Omental fat pad (tissue), 4 donors: ENCODE data around the gene NME3. TPM values are rescaled to one million over a fixed set of nuclear protein-coding genes. Genes with fewer than 3 reads are reported as not detected.

ENCODE experiments used
- ATAC-seq: fragments of 150-250 bp; one replicate; pipeline ENCODE4 v1.9.1; 2016; ENCODE audit warnings: mild to moderate bottlenecking, moderate library complexity; ENCODE audit not compliant: low FRiP score
- DNase-seq: peaks from one replicate; pipeline ENCODE4 v3.0.0-alpha.2; 2019; ENCODE audit warnings: low spot score
- small RNA-seq: library from RNA; depleted of rRNA; stranded (forward); fragments of <200 nt; gene quantifications from one replicate; pipeline ENCODE3, GENCODE V24; 2016
- total RNA-seq, 4 donors: library from RNA; depleted of rRNA; stranded (reverse); fragments of >200 nt; gene quantifications; one replicate each; pipeline ENCODE4 v1.1.0, GENCODE V29; 2016
- TF ChIP-seq, protein P1 (sequence below), 3 donors: fragments of 450-650 bp; IDR thresholded peaks; one replicate each; pipeline ENCODE4 v1.5.1; 2016 to 2017; ENCODE audit warnings: antibody characterized with exemption in 3 of 3, mild to moderate bottlenecking in 3 of 3, moderate library complexity in 2 of 3

Gene NME3
- total RNA-seq, 4 donors from 2014 or later: 51.4 to 83.2 (median 69.6) TPM

DNA sequence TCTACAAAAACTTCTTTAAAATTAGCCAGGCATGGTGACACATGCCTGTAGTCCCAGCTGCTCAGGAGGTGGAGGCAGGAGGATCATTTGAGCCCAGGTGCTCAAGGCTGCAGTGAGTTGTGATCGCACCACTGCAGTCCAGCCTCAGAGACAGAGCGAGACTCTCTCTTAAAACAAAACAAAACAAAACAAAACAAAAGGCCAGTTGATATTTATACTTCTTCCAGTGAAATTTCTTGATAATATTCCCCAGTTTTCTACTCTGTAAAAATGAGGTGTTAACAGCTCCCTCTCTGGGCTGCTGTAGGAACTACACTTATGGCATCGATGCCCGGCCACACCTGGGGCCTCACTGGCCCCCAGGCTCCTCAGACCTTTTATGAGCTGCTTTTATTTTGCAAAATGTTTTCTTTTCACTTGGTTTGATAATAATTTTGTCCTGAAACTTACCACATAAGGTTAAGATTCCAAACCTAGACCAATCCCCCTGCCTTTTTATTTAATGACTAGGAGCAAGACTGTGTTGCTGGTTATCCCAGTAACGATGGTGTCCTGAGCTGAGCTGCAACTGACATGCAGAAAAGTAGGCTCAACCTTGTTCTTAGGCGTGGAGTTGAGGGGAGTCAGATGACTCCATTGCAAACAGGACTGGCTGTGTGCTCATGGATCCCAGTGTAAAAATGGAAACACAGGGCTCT lies 47.7 kb downstream of the NME3 start:
- DNase-seq (peak; percentile 32), ATAC-seq (no peak)
- TF ChIP-seq, protein P1, sequence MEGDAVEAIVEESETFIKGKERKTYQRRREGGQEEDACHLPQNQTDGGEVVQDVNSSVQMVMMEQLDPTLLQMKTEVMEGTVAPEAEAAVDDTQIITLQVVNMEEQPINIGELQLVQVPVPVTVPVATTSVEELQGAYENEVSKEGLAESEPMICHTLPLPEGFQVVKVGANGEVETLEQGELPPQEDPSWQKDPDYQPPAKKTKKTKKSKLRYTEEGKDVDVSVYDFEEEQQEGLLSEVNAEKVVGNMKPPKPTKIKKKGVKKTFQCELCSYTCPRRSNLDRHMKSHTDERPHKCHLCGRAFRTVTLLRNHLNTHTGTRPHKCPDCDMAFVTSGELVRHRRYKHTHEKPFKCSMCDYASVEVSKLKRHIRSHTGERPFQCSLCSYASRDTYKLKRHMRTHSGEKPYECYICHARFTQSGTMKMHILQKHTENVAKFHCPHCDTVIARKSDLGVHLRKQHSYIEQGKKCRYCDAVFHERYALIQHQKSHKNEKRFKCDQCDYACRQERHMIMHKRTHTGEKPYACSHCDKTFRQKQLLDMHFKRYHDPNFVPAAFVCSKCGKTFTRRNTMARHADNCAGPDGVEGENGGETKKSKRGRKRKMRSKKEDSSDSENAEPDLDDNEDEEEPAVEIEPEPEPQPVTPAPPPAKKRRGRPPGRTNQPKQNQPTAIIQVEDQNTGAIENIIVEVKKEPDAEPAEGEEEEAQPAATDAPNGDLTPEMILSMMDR (IDR thresholded peaks at IDR 0.05): no peak

DNA sequence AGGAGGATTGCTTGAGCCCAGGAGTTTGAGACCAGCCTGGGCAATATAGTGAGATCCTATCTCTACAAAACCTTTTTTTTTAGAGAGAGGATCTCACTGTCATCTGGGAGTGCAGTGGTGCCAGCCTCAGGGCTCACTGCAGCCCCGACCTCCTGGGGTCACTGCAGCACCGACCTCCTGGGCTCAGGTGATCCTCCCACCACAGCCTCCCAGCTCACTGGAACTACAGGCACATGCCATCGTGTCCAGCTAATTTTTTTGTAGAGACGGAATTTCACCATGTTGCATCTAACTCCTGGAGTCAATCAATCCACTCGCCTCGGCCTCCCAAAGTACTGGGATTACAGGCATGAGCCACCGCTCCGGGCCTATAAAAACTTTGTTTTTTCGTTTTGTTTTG lies 50.0 kb downstream of the NME3 start:
- DNase-seq: no peak
- TF ChIP-seq, protein P1 (IDR thresholded peaks at IDR 0.05): no peak
- ATAC-seq: no peak

Small RNA genes lying within 50 kb of the gene (small RNA-seq; reads per million reads assigned to genes)
- 0.77 reads per million for gene MIR3177

Other genes starting within 250 kb of the NME3 start
- gene TMEM204, start 237.9 kb downstream of the NME3 start, total RNA-seq: 100 to 1,000 TPM in 1 of 4 donors, 10 to 100 TPM in 3; 21.4 to 141 (median 41.7) TPM
- gene IFT140, start 159.5 kb downstream of the NME3 start, total RNA-seq: 10 to 100 TPM; 13.6 to 21.0 (median 19.6) TPM
- 10 to 100 TPM in 2 of 4 donors, 1 to 10 TPM in 2; 7.6 to 11.7 (median 9.8) TPM for gene CRAMP1, start 159.2 kb downstream of the NME3 start, total RNA-seq
- 10 to 100 TPM; 22.7 to 28.5 (median 23.8) TPM for gene JPT2, start 93.3 kb downstream of the NME3 start, total RNA-seq
- 10 to 100 TPM; 27.3 to 73.3 (median 51.6) TPM for gene MAPK8IP3, start 65.3 kb downstream of the NME3 start, total RNA-seq
- 10 to 100 TPM in 1 of 4 donors, 1 to 10 TPM in 3; 5.9 to 16.2 (median 7.1) TPM for gene EME2, start 1.3 kb upstream of the NME3 start, total RNA-seq
- gene MRPS34, start 1.6 kb upstream of the NME3 start, total RNA-seq: 10 to 100 TPM; 56.8 to 84.2 (median 78.6) TPM
- gene SPSB3, start 11.0 kb upstream of the NME3 start, total RNA-seq: 10 to 100 TPM; 39.5 to 88.1 (median 50.7) TPM
- 10 to 100 TPM; 49.2 to 85.9 (median 60.2) TPM for gene NUBP2, start 11.4 kb upstream of the NME3 start, total RNA-seq
- gene IGFALS, start 22.2 kb upstream of the NME3 start, total RNA-seq: under 1 TPM in 2 of 4 donors, not detected in 2; 0.19 to 0.50 TPM
- gene HAGH, start 55.3 kb upstream of the NME3 start, total RNA-seq: 100 to 1,000 TPM in 1 of 4 donors, 10 to 100 TPM in 3; 69.8 to 130 (median 81.5) TPM
- 10 to 100 TPM; 32.3 to 46.3 (median 34.1) TPM for gene FAHD1, start 55.7 kb upstream of the NME3 start, total RNA-seq
- gene MEIOB, start 100.6 kb upstream of the NME3 start, total RNA-seq: 1 to 10 TPM in 1 of 4 donors, not detected in 3; 1.7 TPM
- gene HS3ST6, start 146.9 kb upstream of the NME3 start, total RNA-seq: not detected
- 10 to 100 TPM in 3 of 4 donors, 1 to 10 TPM in 1; 9.6 to 64.0 (median 17.1) TPM for gene MSRB1, start 171.7 kb upstream of the NME3 start, total RNA-seq
- gene RPL3L, start 183.1 kb upstream of the NME3 start, total RNA-seq: not detected
- gene NDUFB10, start 188.0 kb upstream of the NME3 start, total RNA-seq: 100 to 1,000 TPM; 144 to 240 (median 183) TPM
- gene RPS2, start 193.3 kb upstream of the NME3 start, total RNA-seq: 1,000 to 10,000 TPM; 1,362 to 1,656 (median 1,543) TPM
- not detected for gene RNF151, start 195.3 kb upstream of the NME3 start, total RNA-seq
- gene TBL3, start 200.5 kb upstream of the NME3 start, total RNA-seq: 10 to 100 TPM; 32.2 to 44.3 (median 34.3) TPM
- not detected for gene NOXO1, start 209.9 kb upstream of the NME3 start, total RNA-seq
- 10 to 100 TPM; 11.9 to 18.4 (median 16.0) TPM for gene GFER, start 212.7 kb upstream of the NME3 start, total RNA-seq
- gene SYNGR3, start 218.4 kb upstream of the NME3 start, total RNA-seq: 1 to 10 TPM in 1 of 4 donors, under 1 TPM in 1, not detected in 2; 0.28 to 1.6 TPM
- 10 to 100 TPM; 19.1 to 49.0 (median 24.3) TPM for gene ZNF598, start 238.3 kb upstream of the NME3 start, total RNA-seq
- under 1 TPM in 1 of 4 donors, not detected in 3; 0.48 TPM for gene NPW, start 248.2 kb upstream of the NME3 start, total RNA-seq